Measurements from ENCODE around the gene LAMC2.

- TF ChIP-seq, protein P1, sequence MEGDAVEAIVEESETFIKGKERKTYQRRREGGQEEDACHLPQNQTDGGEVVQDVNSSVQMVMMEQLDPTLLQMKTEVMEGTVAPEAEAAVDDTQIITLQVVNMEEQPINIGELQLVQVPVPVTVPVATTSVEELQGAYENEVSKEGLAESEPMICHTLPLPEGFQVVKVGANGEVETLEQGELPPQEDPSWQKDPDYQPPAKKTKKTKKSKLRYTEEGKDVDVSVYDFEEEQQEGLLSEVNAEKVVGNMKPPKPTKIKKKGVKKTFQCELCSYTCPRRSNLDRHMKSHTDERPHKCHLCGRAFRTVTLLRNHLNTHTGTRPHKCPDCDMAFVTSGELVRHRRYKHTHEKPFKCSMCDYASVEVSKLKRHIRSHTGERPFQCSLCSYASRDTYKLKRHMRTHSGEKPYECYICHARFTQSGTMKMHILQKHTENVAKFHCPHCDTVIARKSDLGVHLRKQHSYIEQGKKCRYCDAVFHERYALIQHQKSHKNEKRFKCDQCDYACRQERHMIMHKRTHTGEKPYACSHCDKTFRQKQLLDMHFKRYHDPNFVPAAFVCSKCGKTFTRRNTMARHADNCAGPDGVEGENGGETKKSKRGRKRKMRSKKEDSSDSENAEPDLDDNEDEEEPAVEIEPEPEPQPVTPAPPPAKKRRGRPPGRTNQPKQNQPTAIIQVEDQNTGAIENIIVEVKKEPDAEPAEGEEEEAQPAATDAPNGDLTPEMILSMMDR (conservative IDR thresholded peaks at IDR 0.05; ENCODE audit: low read length) = no peak
- no peak for TF ChIP-seq EZH2phosphoT487 (IDR thresholded peaks at IDR 0.05; ENCODE audit: borderline replicate concordance)
Measured at GRCh38 chr1:183273300-183273699, 87.2 kb downstream of the LAMC2 start.

All from Loucy (cell line).